Amygdala (tissue), 56 donors: ENCODE data around the gene SOX5.
"Not testable (repeated sequence)": the region's sequence is repeated elsewhere in the genome, so short reads cannot be mapped to it uniquely, and the experiment has no call there.

ENCODE experiments used
- DNase-seq, 56 donors: peaks; one replicate each; lab custom pipeline; 2025; lab: John Stamatoyannopoulos, UW

The SOX5 gene

DNA sequence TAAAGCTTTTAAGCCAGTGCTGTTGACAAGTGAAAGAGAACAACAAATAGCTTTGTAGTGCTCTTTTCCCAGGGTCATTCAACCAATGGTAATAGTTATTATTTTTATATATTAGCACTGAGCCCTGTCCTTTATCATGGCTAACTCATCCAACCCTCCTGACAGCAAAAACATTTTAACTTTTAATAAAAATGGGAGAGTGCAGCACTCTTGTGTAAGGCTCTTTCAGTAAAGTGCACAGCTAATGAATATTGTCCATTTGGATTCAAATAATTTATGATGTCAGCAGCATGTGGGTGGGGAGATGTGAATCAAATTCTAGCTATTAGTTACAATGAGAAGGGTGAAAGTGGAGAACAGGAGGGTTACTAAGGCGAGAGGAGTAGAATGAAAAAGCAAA, 185.7 kb downstream of the SOX5 start:
- no peak for DNase-seq

DNA sequence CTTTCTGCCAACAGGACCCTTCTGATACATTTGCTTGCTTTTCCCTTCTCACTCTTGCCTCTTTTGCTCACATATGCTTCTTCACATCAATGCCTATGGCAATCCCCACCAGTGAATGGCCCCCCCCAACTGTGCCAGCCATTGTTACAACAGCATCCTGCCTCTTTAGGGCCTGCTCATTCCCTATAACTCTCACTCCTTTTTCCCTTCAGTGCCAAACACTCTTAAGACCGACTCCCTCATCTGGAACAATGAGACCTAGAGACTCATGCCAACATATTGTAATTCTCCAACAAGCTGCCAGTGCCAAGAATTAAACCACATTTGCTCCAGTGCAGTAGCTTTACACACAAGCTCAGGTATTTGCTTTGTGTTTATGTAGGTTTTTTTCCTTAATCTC, 189.0 kb downstream of the SOX5 start:
- DNase-seq: peak in 1 of 56 donors; percentile 1

- DNase-seq: no peak
Observed at GRCh38 chr12:23758608-23759007, 190.9 kb downstream of the SOX5 start.

- DNase-seq: peak in 1 of 56 donors; percentile 2
Observed at GRCh38 chr12:23757541-23757962, 191.9 kb downstream of the SOX5 start.

GRCh38 chr12:23756416-23756815, 193.1 kb downstream of the SOX5 start:
- DNase-seq: no peak

GRCh38 chr12:23753628-23754365, 195.7 kb downstream of the SOX5 start:
- no peak for DNase-seq

DNA sequence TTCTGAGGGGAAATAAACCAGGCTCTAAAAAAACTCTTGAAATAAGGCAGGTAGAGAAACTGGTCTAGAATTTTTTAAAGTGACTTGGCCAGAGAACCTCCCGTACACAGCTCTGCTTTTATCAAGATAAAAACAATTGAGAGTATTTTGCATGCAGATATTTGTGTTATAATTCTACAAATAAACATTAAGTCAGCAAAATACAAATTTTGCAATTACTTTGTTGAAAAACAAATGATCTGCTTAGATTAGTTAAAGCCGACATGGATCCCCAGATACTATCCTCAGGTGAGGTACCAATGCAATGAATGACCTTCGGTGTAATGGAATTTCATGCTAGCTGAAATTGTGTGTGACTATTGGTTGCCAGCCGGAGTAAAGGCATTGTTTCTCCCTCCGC, 197.2 kb downstream of the SOX5 start:
- no peak for DNase-seq

GRCh38 chr12:23751641-23752040, 197.8 kb downstream of the SOX5 start:
- DNase-seq: no peak

GRCh38 chr12:23750923-23751322, 198.5 kb downstream of the SOX5 start:
- DNase-seq: no peak

GRCh38 chr12:23744696-23745095, 204.8 kb downstream of the SOX5 start:
- DNase-seq: no peak

GRCh38 chr12:23742574-23742973, 206.9 kb downstream of the SOX5 start:
- no peak for DNase-seq

- DNase-seq: no peak
Observed at GRCh38 chr12:23731493-23731892, 218.0 kb downstream of the SOX5 start.

GRCh38 chr12:23731035-23731434, 218.4 kb downstream of the SOX5 start:
- DNase-seq: no peak

DNA sequence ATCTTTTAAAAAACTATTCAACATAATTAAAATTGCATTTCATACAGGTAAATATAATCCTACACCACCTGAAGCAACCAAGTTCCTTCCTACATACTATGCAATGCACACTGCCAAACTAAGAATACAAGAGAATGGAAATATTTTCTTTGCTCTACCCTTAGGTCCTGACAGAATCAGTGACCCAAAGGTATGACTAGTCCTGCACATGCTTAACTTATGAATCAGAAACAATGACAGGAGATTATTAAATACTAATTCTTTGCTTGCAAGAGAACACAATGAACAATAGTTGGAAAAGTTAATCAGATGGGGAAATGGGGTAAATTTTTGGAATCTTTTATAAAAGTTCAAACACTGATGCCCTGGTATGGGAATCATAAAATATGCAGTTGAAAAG, 220.1 kb downstream of the SOX5 start:
- DNase-seq: no peak

GRCh38 chr12:23726646-23727045, 222.8 kb downstream of the SOX5 start:
- DNase-seq: no peak

DNA sequence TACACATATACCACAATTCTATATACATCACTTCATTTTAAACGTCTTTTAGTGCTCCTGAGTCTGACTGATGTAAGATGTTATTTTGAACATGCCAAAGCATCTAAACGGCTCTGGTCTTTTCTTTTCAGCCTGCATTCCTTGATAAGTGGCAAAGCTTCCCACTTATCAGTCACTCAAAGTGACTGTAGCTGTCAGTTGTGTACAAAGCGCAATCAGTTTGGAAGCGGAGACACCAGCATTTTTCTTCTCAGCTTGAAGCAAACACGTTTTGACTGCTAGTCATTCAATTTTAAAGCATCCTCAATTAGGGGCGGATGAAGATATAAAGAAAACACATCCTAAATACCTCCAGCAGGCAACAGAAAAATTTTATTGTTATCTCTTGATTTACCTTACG, 226.8 kb downstream of the SOX5 start:
- DNase-seq: no peak

- DNase-seq: no peak
Observed at GRCh38 chr12:23721268-23721667, 228.2 kb downstream of the SOX5 start.

DNA sequence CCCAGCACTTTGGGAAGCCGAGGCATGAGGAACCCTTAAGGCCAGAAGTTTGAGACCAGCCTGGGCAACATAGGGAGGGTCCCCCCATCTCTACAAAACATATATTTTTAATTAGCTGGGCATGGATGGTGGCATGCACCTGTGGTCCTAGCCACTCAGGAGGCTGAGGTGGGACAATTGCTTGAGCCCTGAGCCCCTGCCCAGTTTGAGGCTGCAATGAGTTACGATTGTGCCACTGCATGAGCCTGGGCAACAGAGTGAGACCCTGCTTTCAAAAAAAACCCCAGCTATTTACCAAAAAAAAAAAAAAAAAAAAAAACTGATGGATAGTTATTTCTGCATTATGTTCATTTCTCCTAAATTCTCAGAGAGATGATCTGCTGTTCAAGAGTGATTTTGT, 230.0 kb downstream of the SOX5 start:
- no peak for DNase-seq

GRCh38 chr12:23710361-23710760, 239.1 kb downstream of the SOX5 start:
- not testable (repeated sequence) for DNase-seq

DNA sequence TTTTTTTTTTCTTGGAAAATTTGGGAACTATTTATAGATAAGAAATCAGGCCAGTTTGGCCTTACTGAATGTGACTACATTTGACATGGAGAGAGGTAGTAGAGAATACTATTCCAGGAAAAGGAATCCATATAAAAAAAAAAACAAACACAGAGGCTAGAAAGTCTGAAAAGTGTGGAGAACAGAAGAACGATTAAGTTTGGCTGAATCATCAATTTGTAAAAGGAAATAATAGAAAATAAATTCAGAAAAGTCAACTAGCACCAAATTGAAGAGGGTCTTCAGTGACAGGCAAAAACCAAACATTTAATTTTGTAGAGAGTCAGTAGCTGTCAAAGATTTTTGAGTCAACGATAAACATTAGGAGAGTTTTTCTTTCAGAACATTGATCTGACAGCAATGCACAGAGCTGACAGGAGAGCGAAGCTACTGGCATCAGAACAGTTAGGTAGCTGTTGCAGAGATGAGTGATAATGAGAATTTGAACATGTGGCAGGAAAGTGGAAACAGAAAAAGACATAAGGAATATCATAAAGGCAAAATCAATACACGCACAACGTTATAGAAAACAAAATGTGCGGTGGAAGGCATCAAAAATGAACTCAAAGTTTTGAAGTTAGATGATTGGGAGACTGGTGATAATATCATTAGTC, 241.2 kb downstream of the SOX5 start:
- DNase-seq: no peak

- DNase-seq: no peak
Observed at GRCh38 chr12:23707270-23707669, 242.2 kb downstream of the SOX5 start.
